ENCODE data around the gene PPP4R3A.
A peak's percentile ranks its signal among the peaks of the same experiment; 100 is the strongest.
"Not testable (repeated sequence)": the region's sequence is repeated elsewhere in the genome, so short reads cannot be mapped to it uniquely, and the experiment has no call there.

PPP4R3A gene

DNA sequence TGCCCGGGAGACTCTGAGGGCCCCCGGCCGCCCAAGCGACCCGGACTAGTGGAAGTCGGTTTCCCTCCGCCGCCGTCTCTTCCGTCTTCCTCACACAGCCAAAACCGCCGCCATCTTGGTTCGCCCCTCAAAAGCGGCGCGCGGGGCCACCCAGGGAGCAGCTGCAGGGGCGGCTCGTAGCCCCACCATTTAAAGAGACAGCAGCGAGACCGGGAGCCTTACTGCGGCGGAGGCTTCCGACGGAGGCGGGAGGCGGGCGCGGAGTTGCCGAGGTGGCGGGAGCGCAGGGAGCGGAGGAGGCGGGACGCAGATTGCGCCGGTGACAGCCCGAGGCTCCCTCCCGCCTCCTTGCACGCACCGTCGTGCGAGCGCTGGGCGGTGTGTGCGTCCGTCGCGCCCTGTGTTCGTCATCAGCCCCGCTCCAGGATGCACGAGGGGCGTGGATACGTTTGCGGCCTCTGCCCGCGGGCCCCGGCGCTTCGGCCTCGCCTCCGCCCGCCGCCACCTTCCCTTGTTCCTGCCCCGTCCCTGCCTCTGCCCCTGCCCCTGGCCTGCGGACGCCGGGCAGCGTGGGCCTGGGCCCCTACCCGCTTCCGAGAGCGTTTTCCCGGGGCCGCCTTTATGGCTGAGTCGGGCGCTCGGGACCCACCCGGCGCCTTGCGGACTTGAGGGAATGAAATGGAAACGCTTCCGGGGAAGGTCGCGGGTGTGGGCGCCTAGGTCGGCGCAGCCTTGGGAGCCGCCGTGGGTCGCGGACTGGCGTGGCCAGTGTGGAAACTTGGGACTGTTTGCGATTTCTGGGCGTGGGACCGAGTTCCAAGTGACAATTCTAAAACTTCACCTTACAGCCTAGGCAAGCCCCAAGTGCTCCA, at the start of gene PPP4R3A:
Gene PPP4R3A, minus strand, starts transcription at position 140 of the 872 bp plus-strand sequence. CDS start 663 bp downstream, outside the sequence.
- peak; percentile 95 for DNase-seq

DNA sequence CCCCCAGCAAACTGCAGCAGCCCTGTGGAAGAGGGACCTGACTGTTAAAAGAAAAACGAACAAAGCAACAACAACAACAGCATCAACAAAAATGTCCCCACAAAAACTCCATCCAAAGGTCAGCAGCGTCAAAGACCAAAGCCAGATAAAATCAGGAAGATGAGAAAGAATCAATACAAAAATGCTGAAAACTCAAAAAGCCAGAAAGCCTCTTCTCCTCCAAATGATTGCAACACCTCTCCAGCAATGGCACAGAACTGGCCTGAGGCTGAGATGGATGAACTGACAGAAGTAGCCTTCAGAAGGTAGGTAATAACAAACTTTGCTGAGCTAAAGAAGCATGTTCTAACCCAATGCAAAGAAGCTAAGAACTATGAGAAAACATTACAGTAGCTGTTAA, 45.4 kb upstream of the PPP4R3A start:
- DNase-seq, result no peak

DNA sequence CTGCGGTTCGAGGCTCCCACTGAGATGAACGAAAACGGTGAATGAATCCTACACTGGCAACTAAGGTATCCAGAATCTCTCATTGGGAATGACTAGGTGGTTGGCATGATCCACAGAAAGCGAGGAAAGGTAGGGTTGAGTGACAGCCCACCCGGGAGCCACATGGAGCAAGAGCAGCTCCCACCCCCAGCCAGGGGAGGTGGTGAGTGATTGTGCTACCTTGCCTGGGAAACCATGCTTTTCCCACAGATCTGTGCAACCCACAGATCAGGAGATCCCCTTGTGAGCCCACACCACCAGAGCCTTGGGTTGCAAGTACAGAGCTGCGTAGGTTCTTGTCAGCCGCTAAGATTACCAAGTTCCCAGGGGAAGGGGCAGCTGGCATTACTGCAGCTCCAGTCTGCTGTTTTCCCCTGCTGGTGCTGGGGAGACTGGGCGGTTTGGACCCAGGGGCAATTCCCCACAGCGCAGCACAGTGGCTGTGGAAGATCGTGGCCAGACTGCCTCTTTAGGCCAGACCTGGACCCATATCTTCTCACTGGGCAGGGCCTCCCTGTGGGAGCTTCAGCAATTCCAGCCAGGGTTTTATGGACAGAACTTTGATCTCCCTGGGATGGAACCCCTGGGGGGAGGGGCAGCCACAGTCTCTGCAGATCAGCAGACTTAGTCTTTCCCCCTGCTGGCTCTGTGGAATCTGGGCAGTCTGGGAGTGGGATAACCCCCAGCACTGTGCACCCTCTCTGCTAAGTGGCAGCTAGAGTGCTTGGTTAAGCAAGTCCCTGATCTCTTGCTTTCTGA, 44.6 kb upstream of the PPP4R3A start:
- no peak for DNase-seq

DNA sequence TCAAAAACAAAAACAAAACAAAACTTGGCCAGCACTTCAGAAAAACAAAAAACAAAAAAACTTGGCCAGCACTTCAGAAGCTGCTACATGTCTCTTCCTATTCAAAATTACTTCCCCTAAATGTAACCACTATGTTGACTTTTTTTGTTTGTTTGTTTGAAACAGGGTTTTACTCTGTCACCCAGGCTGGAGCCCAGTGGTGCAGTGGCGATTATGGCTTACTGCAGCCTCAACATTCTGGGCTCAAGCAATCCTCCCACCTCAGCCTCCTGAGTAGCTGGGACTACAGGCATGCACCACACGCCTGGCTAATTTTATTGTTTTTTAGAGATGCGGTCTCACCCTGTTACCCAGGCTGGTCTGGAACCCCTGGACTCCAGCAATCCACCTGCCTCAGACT, 38.0 kb upstream of the PPP4R3A start:
- no peak for DNase-seq

DNA sequence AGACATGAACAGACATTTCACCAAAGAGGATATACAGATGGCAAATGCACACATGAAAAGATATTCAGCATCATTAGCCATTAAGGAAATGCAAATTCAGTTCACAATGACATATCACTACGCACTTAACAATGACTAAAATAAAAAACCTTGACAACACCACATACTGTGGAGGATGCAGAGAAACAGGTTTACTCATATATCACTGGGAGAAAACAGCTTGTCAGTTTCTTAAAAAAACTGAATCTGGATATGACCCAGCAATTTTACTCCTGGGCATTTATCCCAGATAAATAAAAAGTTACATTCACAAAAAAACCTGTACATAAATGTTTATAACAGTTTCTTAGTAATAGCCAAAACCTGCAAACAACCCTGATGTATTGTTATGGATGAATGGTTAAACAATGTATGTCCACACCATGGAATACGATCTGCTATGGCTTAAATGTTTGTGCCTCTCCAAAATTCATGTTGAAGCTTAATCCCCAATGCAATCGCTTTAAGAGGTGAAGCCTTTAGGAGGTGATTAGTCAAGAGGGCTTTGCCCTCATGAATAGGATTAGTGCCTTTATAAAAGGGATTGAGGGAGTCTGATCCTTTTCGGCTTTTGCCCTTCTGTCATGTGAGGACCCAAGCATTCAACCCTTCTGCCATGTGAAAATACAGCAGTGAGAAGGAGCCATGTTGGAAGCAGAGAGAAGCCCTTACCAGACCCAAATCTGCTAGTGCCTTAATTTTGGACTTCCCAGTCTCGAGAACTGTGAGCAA, 36.0 kb upstream of the PPP4R3A start:
- DNase-seq, result no peak

DNA sequence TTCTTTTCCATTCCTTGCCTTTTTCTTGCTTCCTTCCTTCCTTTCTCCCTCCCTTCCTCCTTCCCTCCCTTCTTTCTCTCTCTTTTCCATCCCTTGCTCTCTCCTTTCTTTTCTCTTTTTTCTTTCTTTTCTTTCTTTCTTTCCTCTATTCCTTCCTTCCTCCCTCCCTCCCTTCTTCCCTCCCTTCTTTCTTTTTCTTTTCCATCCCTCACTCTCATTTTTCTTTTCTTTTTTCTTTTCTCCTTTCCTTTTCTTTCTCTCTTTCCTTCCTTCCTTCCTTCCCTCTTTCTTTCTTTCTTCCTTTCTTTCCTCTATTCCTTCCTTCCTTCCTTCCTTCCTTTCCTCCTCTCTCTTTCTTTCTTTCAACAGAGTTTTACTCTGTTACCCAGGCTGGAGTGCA, 35.1 kb upstream of the PPP4R3A start:
- no peak for DNase-seq

DNA sequence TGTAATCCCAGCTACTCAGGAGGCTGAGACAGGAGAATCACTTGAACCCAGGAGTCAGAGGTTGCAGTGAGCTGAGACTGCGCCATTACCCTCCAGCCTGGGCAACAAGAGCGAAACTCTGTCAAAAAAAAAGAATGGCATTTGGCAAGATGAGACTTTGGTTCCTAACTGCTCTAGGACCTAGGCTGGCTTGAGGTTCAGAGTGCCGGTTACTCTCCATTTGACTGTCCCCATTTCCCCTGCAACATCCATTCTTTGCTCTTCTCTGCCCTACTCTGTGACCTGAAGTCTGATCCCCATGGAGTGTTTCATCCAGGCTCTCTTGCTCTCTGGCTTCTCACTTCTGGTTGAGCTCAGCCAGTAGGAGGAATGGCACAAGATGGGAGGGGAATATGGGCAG, 26.2 kb upstream of the PPP4R3A start:
- DNase-seq, result no peak

DNA sequence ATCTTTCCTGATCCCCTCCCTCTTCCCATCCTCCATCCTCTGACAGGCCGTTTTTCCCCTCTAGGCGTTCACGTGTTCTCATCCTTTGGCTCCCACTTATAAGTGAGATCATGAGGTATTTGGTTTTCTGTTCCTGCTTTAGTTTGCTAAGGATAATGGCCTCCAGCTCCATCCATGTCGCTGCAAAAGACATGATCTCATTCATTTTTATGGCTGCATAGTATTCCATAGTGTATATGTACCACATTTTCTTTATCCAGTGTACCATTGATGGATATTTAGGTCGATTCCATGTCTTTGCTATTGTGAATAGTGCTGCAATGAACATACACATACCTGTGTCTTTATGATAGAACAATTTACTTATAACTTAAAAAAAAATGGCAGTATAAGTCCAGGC, 23.9 kb upstream of the PPP4R3A start:
- DNase-seq, result not testable (repeated sequence)

GRCh38 chr14:91533623-91534022, 23.5 kb upstream of the PPP4R3A start:
- DNase-seq, result no peak

DNA sequence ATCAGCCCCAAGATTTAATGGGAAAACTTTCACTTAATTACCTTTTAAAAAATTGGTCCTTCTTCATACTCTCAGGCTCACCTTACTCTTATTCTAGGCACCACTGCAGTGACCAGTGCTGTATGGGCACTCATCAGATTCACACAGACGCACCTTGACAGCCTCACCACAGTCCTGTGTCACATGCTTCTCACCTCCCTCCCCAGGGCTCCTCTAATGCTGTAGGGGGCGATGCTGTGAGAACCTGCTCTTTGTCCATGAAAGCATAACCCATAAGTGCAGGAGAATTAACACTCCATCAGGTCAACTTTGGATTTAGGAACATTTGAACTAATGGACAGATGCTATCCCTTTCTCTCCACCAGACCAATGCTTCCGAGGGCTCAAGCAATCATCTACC, 13.9 kb upstream of the PPP4R3A start:
- no peak for DNase-seq

DNA sequence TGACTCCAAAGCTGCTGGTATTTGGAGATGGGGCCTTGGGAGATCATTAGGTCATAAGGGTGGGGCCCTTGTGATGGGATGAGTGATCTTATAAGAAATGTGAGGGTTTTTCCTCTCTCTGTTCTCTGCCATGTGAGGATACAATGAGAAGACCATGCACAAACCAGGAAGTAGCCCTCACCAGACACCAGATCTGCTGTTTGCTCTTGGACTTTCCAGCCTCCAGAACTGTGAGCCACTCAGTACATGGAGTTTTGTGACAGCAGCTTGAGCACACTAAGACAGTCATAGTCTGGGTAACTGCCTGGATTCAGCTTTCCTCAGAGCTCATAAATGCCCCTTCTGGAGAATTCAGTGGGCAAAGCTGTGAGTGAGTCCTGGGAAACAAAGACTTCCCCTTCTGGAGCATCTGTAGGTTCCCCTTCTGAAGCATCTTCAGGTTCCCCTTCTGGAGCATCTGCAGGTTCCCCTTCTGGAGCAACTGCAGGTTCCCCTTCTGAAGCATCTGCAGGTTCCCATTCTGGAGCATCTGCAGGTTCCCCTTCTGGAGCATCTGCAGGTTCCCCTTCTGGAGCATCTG, 11.0 kb upstream of the PPP4R3A start:
- no peak for DNase-seq

GRCh38 chr14:91520138-91520537, 10.0 kb upstream of the PPP4R3A start:
- no peak for DNase-seq

- DNase-seq, result no peak
These were observed 9.3 kb upstream of the PPP4R3A start for GRCh38 chr14:91519239-91520036.

DNA sequence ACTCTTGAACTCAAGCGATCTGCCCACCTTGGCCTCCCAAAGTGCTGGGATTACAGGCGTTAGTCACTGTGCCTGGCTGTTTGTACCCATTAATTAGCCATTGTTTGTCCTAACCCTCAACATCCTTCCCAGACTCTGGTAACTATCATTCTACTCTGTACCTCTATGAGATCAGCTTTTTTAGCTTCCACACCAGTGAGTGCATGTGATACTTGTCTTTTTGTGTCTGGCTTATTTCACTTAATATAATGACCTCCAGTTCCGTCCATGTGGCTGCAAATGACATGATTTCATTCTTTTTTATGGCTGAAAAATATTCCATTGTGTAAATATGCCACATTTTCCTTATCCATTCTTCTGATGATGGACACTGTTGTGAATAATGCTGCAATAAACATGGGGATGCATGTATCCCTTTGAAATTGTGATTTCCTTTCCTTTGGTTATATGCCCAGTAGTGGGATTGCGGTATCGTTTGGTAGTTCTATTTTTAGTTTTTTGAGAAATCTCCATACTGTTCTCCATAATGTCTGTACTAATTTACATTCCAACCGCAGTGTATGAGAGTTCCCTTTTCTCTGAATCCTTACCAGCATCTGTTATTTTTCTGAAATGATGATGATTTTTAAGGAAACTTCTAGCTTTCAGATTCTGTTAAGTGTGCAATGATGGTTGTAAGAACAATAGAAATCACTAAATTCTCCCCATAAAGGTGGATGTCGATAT, 6.7 kb upstream of the PPP4R3A start:
- DNase-seq, result no peak

GRCh38 chr14:91515979-91516378, 5.9 kb upstream of the PPP4R3A start:
- DNase-seq, result no peak

- DNase-seq, result peak; percentile 67
These were observed 903 bp upstream of the PPP4R3A start for GRCh38 chr14:91511043-91511383.

DNA sequence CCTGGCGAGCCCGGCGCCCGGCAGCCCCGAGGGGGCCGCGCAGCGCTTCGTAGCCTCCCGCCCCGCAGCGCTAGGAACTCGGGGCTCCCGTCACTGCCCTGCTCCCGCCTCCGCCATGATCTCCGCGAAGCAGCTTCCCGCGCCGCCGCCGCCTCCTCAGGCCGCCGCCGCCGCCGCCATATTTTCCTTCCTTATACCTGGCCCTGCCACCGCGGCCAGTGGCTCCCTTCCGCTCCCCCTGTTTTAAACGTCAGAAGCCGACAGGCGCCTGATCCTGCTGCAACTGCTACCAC, 286 bp downstream of the PPP4R3A start:
- no peak for DNase-seq

- DNase-seq, result peak; percentile 52
These were observed 830 bp downstream of the PPP4R3A start for GRCh38 chr14:91509083-91509877.

DNA sequence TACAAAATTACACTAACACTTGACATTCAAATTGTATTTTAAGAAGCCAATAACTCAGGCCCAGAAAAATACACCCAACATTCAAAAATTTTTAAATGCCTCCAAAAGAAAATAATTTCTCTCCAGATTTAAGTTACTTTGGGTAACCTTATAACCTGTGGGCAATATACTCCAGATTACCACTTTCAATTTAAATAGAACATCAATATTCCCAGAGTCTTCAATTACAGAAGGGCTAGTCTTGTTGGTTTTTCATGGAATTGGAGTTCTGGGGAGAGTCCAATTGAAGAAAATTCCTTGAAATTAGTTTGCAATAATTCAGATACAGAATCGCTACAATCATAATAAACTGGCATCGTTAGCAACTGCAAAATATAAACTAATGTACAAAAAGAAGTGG, 2.0 kb downstream of the PPP4R3A start:
- no peak for DNase-seq

GRCh38 chr14:91506226-91506625, 3.9 kb downstream of the PPP4R3A start:
- DNase-seq, result no peak

- DNase-seq, result no peak
These were observed 7.1 kb downstream of the PPP4R3A start for GRCh38 chr14:91503000-91503504.

All from hematopoietic multipotent progenitor cell treated with erythropoietin and hydrocortisone succinate and interleukin-3 and kit ligand, for 8 days (in vitro differentiated cells).